ENCODE measurements around the gene MFN2. TPM values are rescaled to one million over a fixed set of nuclear protein-coding genes. Genes with fewer than 3 reads are reported as not detected.

MFN2 gene
- total and polyA plus RNA-seq, 2 of the 8 experiments (the other 6 are each of a cell fraction or from before 2014, with no cell fraction given) = 34.0 to 62.5 TPM

GRCh38 chr1:11946647-11947046 is 33.6 kb upstream of the MFN2 start (continued):
- TF ChIP-seq SP2 (IDR thresholded peaks at IDR 0.05; ENCODE audit: low read length) = no peak
- TF ChIP-seq RFX5 (IDR thresholded peaks at IDR 0.05; ENCODE audit: borderline replicate concordance, low read depth, low read length) = no peak
- TF ChIP-seq CTCF (IDR thresholded peaks at IDR 0.05; ENCODE audit: control extremely low read depth in 1 of 3, insufficient read depth in 1 of 3, low read depth in 1 of 3, low read length in 3 of 3) = no peak
- no peak for TF ChIP-seq GTF2F1 (IDR thresholded peaks at IDR 0.05; ENCODE audit: borderline replicate concordance, low read depth, low read length)
- no peak for TF ChIP-seq RAD21 (IDR thresholded peaks at IDR 0.05 in 1 of 2, conservative IDR thresholded peaks at IDR 0.05 in 1 of 2; ENCODE audit: low read depth in 2 of 2, low read length in 2 of 2)
- no peak for TF ChIP-seq CTBP2 (IDR thresholded peaks at IDR 0.05; ENCODE audit: borderline replicate concordance, insufficient read depth, insufficient read length, low read length)

Data from H1 (cell line).